NCI-H748 (cell line): ENCODE data around the gene SUV39H1.
"Not testable (repeated sequence)": the region's sequence is repeated elsewhere in the genome, so short reads cannot be mapped to it uniquely, and the experiment has no call there.

Experiments
- DNase-seq: peaks from one replicate; lab custom pipeline; 2025; ENCODE audit not compliant: unreplicated experiment; lab: John Stamatoyannopoulos, UW

SUV39H1 gene

GRCh38 chrX:48685416-48685815, 11.1 kb upstream of the SUV39H1 start:
- no peak for DNase-seq

- DNase-seq: no peak
Observed at GRCh38 chrX:48688531-48689150, 7.9 kb upstream of the SUV39H1 start.

GRCh38 chrX:48689208-48689920, 7.2 kb upstream of the SUV39H1 start:
- no peak for DNase-seq

- not testable (repeated sequence) for DNase-seq
Observed at GRCh38 chrX:48691746-48692145, 4.8 kb upstream of the SUV39H1 start.

- peak; percentile 29 for DNase-seq
Observed at GRCh38 chrX:48694776-48695533, 1.6 kb upstream of the SUV39H1 start.

- DNase-seq: no peak
Observed at GRCh38 chrX:48695534-48695896, 1.0 kb upstream of the SUV39H1 start.

GRCh38 chrX:48695925-48696300, 621 bp upstream of the SUV39H1 start:
- DNase-seq: no peak

- DNase-seq: peak; percentile 81
Observed at GRCh38 chrX:48696909-48697727, 584 bp downstream of the SUV39H1 start.

- no peak for DNase-seq
Observed at GRCh38 chrX:48698306-48698705, 1.8 kb downstream of the SUV39H1 start.

- no peak for DNase-seq
Observed at GRCh38 chrX:48700246-48700645, 3.7 kb downstream of the SUV39H1 start.

- DNase-seq: no peak
Observed at GRCh38 chrX:48700951-48701653, 4.6 kb downstream of the SUV39H1 start.

- no peak for DNase-seq
Observed at GRCh38 chrX:48702032-48702431, 5.5 kb downstream of the SUV39H1 start.

- no peak for DNase-seq
Observed at GRCh38 chrX:48702716-48703115, 6.2 kb downstream of the SUV39H1 start.

GRCh38 chrX:48703228-48703627, 6.7 kb downstream of the SUV39H1 start:
- DNase-seq: no peak

GRCh38 chrX:48703642-48704481, 7.3 kb downstream of the SUV39H1 start:
- DNase-seq: no peak

GRCh38 chrX:48705871-48706270, 9.3 kb downstream of the SUV39H1 start:
- no peak for DNase-seq

GRCh38 chrX:48709522-48710112, 13.1 kb downstream of the SUV39H1 start:
- no peak for DNase-seq

- DNase-seq: no peak
Observed at GRCh38 chrX:48711162-48711928, 14.8 kb downstream of the SUV39H1 start.
